ENCODE results near the gene PHYHD1. TPM values are rescaled to one million over a fixed set of nuclear protein-coding genes. Genes with fewer than 3 reads are reported as not detected.

PHYHD1 gene
- total and polyA plus RNA-seq, 2 of the 13 experiments (the other 11 are each of a cell fraction or from before 2014, with no cell fraction given): 10.6 to 25.3 TPM

GRCh38 chr9:128921881-128922763 is 1.3 kb downstream of the PHYHD1 start (continued):
- TF ChIP-seq ZNF407 (CRISPR knock-in tag; IDR thresholded peaks at IDR 0.05; ENCODE audit: not compliant biosample characterization) (no peak), U2AF2 (IDR thresholded peaks at IDR 0.05; ENCODE audit: low read depth, low read length) (no peak), YEATS4 (CRISPR knock-in tag; IDR thresholded peaks at IDR 0.05; ENCODE audit: borderline replicate concordance) (peak; percentile 65; the same call in 1 of the 2 replicates), ZEB1 (IDR thresholded peaks at IDR 0.05; ENCODE audit: insufficient replicate concordance, low read depth) (peak; percentile 49), ASH2L (IDR thresholded peaks at IDR 0.05; ENCODE audit: insufficient read length, low read depth, low read length) (peak; percentile 49), ZNF276 (CRISPR knock-in tag; IDR thresholded peaks at IDR 0.05; ENCODE audit: low read depth) (no peak), PHF21A (CRISPR knock-in tag; IDR thresholded peaks at IDR 0.05) (peak; percentile 60; the same call in 1 of the 2 replicates)
- TF ChIP-seq, protein P1, sequence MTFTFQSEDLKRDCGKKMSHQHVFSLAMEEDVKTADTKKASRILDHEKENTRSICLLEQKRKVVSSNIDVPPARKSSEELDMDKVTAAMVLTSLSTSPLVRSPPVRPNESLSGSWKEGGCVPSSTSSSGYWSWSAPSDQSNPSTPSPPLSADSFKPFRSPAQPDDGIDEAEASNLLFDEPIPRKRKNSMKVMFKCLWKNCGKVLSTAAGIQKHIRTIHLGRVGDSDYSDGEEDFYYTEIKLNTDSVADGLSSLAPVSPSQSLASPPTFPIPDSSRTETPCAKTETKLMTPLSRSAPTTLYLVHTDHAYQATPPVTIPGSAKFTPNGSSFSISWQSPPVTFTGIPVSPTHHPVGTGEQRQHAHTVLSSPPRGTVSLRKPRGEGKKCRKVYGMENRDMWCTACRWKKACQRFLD (CRISPR knock-in tag; IDR thresholded peaks at IDR 0.05; ENCODE audit: borderline replicate concordance): 0 out of 2 replicates have a peak, but pooled peaks have one; percentile 42
- TF ChIP-seq, protein P2, sequence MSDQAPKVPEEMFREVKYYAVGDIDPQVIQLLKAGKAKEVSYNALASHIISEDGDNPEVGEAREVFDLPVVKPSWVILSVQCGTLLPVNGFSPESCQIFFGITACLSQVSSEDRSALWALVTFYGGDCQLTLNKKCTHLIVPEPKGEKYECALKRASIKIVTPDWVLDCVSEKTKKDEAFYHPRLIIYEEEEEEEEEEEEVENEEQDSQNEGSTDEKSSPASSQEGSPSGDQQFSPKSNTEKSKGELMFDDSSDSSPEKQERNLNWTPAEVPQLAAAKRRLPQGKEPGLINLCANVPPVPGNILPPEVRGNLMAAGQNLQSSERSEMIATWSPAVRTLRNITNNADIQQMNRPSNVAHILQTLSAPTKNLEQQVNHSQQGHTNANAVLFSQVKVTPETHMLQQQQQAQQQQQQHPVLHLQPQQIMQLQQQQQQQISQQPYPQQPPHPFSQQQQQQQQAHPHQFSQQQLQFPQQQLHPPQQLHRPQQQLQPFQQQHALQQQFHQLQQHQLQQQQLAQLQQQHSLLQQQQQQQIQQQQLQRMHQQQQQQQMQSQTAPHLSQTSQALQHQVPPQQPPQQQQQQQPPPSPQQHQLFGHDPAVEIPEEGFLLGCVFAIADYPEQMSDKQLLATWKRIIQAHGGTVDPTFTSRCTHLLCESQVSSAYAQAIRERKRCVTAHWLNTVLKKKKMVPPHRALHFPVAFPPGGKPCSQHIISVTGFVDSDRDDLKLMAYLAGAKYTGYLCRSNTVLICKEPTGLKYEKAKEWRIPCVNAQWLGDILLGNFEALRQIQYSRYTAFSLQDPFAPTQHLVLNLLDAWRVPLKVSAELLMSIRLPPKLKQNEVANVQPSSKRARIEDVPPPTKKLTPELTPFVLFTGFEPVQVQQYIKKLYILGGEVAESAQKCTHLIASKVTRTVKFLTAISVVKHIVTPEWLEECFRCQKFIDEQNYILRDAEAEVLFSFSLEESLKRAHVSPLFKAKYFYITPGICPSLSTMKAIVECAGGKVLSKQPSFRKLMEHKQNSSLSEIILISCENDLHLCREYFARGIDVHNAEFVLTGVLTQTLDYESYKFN (CRISPR knock-in tag; conservative IDR thresholded peaks at IDR 0.05): peak; percentile 45; the same call in 1 of the 2 replicates
